Transverse colon (tissue), 4 donors: ENCODE data around the gene ZNF827.

Source experiments
- EP300 ChIP-seq: sonication (generic); formaldehyde crosslinking; IDR thresholded peaks from one replicate; pipeline ENCODE4 v1.6.1; 2017; ENCODE audit warnings: antibody characterized with exemption, low read depth
- POLR2A ChIP-seq: fragments of 450-650 bp; IDR thresholded peaks from one replicate; pipeline ENCODE4 v1.6.1; 2016; ENCODE audit warnings: antibody characterized with exemption, mild to moderate bottlenecking, moderate library complexity
- POLR2AphosphoS5 ChIP-seq, 3 donors: sonication (generic); formaldehyde crosslinking; IDR thresholded peaks; one replicate each; pipeline ENCODE4 v1.6.1; 2016; ENCODE audit warnings: antibody characterized with exemption in 3 of 3
- TF ChIP-seq, protein P1 (sequence below), 5 experiments: fragments of 200-600 bp in 3 of 5; fragments of 450-650 bp in 2 of 5; sonication (generic) in 3 of 5; IDR thresholded peaks; 1 replicate in 2 of 5; 2 replicates in 3 of 5; pipeline ENCODE4 v1.5.1; 2016 to 2017; ENCODE audit warnings: antibody characterized with exemption in 5 of 5, inconsistent platforms in 3 of 5, mild to moderate bottlenecking in 2 of 5, moderate library complexity in 1 of 5

GRCh38 chr4:145736241-145736831, 202.3 kb downstream of the ZNF827 start:
- TF ChIP-seq, protein P1, sequence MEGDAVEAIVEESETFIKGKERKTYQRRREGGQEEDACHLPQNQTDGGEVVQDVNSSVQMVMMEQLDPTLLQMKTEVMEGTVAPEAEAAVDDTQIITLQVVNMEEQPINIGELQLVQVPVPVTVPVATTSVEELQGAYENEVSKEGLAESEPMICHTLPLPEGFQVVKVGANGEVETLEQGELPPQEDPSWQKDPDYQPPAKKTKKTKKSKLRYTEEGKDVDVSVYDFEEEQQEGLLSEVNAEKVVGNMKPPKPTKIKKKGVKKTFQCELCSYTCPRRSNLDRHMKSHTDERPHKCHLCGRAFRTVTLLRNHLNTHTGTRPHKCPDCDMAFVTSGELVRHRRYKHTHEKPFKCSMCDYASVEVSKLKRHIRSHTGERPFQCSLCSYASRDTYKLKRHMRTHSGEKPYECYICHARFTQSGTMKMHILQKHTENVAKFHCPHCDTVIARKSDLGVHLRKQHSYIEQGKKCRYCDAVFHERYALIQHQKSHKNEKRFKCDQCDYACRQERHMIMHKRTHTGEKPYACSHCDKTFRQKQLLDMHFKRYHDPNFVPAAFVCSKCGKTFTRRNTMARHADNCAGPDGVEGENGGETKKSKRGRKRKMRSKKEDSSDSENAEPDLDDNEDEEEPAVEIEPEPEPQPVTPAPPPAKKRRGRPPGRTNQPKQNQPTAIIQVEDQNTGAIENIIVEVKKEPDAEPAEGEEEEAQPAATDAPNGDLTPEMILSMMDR (IDR thresholded peaks at IDR 0.05): no peak
- no peak for TF ChIP-seq POLR2A
- TF ChIP-seq EP300: no peak
- TF ChIP-seq POLR2AphosphoS5 (IDR thresholded peaks at IDR 0.05): peak; percentile 40 to 74 (median 69)
